Germinal center (tissue), 1 donor: Measurements from ENCODE around the gene LPIN3.
A peak's percentile ranks its signal among the peaks of the same experiment; 100 is the strongest.
"Not testable (repeated sequence)": the region's sequence is repeated elsewhere in the genome, so short reads cannot be mapped to it uniquely, and the experiment has no call there.

ENCODE experiments used
- DNase-seq: peaks from one replicate; pipeline ENCODE4 v3.0.0; 2012; ENCODE audit warnings: mixed read lengths, low spot score

Gene LPIN3

GRCh38 chr20:41340327-41341055 is at the start of gene LPIN3:
LPIN3 (plus strand) TSS chr20:41340821; CDS start chr20:41345804, 4,983 bp downstream.
- peak; percentile 74 for DNase-seq

DNA sequence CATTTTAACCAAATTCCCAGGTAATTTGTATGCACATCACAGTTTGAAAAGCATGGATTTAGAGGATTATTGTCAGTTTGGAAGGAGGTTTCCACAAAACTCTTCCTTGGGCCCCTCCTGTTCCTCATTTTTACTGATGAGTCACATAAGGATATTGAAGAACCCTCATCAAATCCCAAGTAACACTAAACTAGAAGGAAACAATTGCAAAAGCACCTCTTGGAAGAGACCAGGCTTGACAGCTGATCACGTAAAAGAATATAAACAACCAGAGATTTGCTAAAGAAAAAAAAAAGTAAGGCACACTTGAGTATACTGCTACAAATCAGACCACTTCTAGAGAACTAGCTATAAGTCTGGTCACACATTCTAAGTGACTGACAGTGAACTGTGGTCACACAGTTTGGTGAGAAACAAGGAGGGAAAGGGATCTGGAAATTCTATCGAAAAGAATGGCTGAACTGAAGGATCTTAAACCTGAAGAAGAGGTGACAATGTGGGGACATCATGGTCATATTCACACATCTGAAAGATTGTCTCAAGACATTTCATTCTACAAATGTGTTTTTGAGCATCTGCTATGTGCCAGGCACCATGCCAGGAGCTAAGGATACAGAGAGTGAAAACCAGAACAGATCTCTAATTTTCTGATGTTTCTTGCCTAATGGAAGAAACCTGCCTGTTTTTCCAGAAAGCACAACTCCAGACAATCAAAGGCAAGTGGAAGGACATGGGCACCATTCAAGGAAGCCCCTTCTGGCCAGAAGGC is 47.2 kb upstream of the LPIN3 start:
- DNase-seq = no peak

DNA sequence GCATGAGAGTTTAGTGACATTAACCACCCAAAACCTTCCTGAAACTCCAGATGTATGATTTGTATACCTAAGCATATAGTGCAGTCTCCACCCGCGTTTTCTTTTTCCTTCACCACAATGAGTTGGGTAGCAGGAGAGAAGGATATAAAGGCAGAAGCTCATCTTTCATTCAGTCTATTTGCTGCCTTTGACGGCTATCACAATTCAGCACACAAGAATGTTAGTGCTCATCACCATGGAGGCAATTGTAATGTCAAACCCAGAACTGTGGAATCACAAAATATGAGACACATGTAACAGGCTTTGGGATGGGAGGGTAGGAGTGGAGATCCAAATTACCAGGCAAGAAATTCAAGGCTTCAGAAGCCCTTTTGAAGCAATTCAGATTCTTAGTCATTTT is 40.7 kb upstream of the LPIN3 start:
- no peak for DNase-seq

GRCh38 chr20:41300383-41300782 is 40.2 kb upstream of the LPIN3 start:
- no peak for DNase-seq

DNA sequence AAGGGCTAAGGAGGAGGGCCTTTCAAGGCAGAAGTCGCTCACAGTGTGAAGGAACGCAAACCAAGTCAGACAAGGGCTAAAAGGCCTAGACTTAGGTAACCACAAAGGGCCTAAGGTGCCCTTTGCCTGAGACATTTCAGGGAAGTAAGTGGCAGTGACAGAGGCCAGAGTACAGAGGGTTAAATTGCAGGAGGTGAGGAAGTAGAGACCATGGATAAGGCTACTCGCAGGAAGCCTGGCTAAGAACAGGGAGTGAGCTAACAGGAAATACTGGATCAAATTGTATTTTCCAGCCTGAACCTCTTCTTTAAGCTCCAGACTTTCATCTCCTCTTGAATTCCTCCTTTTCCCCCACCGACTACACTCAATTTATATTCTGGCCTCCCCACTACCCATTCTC is 39.7 kb upstream of the LPIN3 start:
- DNase-seq = no peak

- no peak for DNase-seq
Observed at GRCh38 chr20:41304002-41304401, 36.6 kb upstream of the LPIN3 start.

DNA sequence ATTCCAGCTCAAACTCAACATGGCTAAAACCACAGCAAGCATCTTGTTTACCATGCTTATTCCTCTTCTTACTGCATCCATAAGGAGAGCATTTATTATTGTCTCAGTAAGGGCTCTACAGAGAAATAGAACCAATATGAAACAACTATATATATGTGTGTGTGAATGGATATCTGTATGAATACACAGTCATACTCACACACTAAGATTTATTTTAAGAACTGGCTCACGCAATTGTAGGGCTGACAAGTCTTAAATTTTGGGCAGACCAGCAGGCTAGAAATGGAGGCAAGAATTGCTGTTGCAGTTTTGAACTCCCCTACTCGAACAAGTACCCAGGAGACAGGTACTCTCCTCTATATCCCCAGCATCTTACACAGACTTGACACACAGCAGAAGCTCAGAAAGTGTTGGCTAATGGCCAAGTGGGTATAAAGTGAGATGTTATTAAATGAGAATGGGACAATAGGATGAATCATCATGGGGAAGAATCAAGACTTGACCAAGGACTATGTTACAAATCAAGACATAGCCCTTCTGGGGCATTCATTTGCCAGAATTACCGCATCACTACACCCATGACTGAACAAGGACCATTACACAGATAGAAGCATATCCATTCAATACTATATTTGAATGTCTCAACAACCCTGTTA is 36.1 kb upstream of the LPIN3 start:
- DNase-seq = no peak

GRCh38 chr20:41306061-41306727 is 34.4 kb upstream of the LPIN3 start:
- DNase-seq = peak; percentile 51

DNA sequence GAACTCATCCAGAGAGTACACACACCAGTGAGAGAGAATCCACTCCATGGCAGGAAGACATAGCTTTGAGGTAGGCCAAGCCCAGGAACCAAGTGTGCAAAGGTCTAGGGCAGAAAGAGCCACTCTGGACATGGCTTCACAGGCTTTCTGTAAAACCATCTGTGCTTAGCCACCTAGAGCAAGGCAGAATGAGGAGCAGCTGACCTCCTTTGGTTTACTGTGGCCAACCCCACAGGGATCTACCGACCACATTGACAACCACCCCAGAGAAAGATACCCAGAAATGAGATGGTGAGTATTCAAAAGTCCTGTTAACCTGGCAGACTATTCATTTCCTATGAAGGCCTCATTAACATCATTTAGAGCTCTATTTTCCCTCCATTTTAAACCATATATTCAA is 33.6 kb upstream of the LPIN3 start:
- DNase-seq = no peak

DNA sequence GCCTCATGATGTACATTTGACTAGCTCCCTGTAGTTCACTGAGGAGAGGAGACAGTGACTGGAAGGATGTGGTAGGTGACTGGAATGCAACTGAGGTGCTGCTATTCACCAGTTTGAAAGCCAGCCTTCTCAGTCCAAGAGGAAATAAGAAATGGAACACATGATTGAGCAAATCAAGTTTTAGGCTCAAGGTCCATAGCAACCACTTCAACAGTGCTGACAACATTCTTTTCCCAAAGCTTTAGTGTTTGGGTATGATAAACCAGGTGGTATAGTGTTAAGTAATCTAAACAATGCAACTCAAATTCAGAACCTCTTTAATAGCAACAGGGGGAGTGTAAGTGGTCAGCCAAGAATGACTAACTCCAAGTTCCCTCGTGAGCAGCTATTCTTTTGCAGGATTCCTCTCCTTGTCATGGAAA is 32.3 kb upstream of the LPIN3 start:
- no peak for DNase-seq

- DNase-seq = no peak
Observed at GRCh38 chr20:41308726-41309413, 31.8 kb upstream of the LPIN3 start.

- no peak for DNase-seq
Observed at GRCh38 chr20:41309817-41310216, 30.8 kb upstream of the LPIN3 start.

- DNase-seq = not testable (repeated sequence)
Observed at GRCh38 chr20:41312009-41312408, 28.6 kb upstream of the LPIN3 start.

DNA sequence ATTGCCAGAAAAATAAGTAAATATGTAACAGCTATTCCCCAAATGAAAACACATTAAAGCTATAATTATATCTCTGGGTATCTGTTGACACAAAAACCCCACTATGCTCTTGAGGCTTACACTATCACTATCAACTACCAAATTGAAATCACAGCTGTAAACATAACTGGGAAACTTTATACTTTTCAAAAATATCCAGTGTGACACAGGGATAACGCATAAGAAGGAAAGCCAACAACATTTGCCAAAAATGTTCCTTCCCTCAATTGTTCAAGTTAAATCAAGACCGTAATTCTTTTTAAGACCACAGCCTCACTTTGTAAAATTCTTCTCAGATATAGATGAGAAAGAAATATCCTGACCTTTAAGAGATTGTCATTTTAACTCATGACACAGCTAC is 26.2 kb upstream of the LPIN3 start:
- no peak for DNase-seq

GRCh38 chr20:41316051-41316450 is 24.6 kb upstream of the LPIN3 start:
- DNase-seq = no peak

DNA sequence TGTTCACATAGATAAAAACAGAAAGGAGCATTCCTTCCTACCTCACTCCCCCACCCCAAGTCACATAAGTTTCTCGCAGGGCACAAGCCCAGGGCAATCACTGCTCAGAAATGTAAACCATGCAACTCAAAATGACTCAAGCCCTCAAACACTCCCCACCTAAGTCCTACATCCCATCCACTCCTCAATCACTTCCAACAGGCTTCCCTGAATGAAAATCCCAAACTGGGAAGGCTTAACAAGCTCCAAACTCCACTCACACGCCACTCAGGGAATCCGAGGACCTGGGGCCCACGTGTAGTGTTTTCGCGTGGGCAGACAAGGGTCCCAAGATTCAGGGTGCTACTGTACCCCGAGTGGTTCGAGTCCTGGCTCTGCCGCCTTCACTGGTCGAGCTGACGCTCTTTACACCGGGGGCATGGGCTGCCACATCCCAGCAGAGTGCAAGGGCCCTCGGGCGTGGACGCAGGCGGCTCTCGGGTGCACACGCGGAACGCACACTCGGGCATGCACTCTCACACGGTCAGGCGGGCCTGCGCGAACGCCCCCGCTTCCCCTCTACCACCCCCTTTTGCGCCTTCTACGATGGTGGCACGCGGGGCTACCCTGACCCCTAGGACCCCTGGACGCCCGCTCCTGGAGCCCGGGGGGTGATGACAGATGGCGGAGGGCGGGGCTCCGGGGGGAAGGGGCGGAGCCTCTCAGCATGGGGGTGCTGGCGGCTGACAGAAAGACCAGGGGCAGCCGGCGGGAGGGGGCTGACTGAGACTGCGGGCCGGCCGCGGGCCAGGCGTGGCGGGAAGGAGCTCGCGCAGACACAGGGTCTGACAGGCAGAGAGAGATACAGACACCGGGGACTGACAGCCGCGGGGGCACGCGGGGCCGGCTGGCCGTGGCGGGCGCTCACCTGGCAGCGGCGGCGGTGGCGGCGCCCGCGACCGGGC is 23.7 kb upstream of the LPIN3 start:
- DNase-seq = peak; percentile 88

GRCh38 chr20:41317546-41318270 is 22.9 kb upstream of the LPIN3 start, which contains the start of gene ZHX3:
ZHX3 (minus strand) TSS chr20:41317731; CDS start chr20:41204916, 112,815 bp downstream.
- peak; percentile 100 for DNase-seq

GRCh38 chr20:41318271-41318649 is 22.4 kb upstream of the LPIN3 start:
- no peak for DNase-seq

DNA sequence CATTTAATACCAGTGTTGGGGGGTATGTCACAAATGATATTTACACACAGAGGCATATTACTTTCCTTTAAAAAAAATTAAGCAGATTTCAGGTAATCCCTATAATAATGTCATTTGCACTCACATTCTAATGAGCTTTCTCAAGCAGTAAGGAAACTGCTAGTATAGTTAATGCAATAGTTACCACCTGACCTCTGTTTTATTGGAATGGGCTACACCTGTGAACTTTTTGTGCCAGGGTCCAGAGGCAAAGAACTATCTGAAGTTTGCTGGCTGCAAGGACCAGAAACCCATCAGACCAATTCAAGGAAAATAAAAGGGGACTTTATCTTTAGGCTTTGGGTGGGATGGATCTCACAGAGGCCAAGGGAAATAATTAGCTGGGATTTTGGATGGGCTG is 20.2 kb upstream of the LPIN3 start:
- no peak for DNase-seq

GRCh38 chr20:41320976-41321375 is 19.6 kb upstream of the LPIN3 start:
- no peak for DNase-seq
